Hematopoietic multipotent progenitor cell treated with erythropoietin and hydrocortisone succinate and interleukin-3 and kit ligand, for 15 days (in vitro differentiated cells): ENCODE measurements around the gene POM121L2.

Experiments used
- DNase-seq: peaks from one replicate; pipeline ENCODE4 v3.0.0-alpha.2; 2015; ENCODE audit warnings: low spot score

POM121L2 gene

GRCh38 chr6:27312146-27312949 lies at the start of gene POM121L2:
Gene POM121L2, minus strand, starts transcription at chr6:27312273. Its CDS starts 103 bp downstream, at chr6:27312170.
- peak; percentile 52 for DNase-seq

- DNase-seq: no peak
Measured at GRCh38 chr6:27359231-27359630, 47.2 kb upstream of the POM121L2 start.

- no peak for DNase-seq
Measured at GRCh38 chr6:27358786-27359185, 46.7 kb upstream of the POM121L2 start.

DNA sequence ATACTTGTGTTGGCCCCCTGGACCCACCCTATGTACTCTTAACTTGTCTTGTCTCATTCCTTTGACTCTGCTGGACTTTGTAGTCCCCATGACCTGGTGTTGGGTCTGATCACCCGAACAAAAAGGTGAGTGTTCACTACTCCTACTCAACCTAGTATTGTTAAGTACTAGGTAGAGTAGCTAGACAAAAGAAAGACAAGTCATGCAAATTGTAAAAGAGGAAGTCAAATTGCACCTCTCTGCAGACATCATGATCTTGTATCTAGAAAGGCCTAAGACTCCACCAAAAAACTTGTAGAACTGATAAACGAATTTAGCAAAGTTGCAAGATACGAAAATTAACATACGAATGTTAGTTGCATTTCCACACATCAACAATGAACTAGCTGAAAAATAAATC lies 40.8 kb upstream of the POM121L2 start:
- DNase-seq: no peak

- DNase-seq: no peak
Measured at GRCh38 chr6:27334141-27334540, 22.1 kb upstream of the POM121L2 start.

- DNase-seq: no peak
Measured at GRCh38 chr6:27333642-27334040, 21.6 kb upstream of the POM121L2 start.

DNA sequence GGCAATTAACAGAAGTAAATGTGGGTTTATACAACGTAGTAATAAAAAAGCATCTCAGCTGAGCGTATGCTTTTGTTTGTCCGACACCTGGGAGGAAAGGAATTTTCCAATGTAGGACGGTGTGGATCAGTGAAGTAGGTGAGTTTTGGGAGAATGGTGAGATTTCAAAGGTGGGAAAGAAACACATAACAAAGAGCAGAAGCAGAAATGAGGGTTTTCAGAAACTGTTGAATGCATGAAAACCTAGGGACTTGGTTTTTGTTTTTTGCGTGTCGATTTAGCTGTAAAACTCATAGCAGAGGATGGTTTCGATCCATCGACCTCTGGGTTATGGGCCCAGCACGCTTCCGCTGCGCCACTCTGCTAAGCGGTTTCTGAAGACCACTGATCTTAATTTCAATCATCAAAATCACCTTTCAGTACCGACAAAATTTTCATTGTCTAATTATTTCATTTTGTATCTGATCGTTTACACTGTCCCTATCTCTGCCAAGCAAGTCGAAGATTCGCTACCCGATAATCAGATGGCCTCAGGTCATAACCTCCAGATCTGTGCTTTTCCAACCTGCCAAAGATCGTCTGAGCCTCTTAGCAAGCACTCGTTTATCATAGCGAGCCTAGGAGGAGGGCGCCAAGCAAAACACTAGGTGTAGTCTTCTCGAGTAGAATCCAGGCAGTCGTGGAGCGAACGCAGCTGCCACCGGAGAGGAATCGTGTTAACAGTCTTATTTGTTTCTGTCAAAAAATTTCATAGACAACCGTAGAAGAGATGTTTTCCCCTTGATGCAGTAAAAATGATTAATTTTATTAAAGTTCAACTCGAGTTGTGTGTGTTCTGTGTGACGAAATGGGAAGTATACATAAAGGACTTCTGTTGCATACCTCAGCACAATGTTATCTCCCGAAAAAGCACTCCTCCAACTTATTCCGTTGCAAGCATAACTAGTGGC lies 20.9 kb upstream of the POM121L2 start:
- DNase-seq: no peak

DNA sequence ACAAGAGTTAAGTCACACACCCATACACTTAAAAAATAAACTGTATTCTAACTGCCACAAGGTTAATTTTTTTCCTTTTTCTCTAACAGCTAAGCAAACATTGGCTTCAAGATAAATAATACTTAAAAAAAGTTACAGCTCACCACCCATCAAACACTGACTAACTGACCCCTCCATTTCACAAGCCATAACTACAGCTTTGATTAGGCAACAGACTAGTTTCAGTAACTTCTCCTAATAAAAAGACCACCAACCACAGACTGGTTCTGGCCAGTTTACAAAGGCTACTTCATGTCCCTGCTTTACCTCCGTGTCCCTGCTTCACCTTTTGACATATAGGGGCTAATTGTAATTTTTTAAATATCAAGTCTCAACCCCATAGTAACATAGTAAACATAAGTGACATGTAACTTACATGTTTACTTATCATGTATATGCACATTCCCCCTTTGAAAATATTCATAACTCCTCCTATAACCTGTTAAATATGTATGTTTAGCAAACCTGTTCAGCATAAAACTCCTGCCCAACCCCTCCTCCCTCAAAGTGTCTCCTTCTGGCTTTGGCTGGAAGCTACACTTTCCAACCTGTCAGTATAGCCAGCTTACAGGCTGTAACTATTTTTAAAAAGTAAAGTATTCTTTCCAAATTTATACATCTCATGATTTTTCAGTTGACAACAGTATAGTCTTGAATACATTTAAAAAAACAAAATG lies 15.1 kb upstream of the POM121L2 start:
- DNase-seq: no peak

GRCh38 chr6:27321901-27322300 lies 9.8 kb upstream of the POM121L2 start:
- DNase-seq: no peak

- no peak for DNase-seq
Measured at GRCh38 chr6:27321370-27321769, 9.3 kb upstream of the POM121L2 start.

GRCh38 chr6:27318973-27319372 lies 6.9 kb upstream of the POM121L2 start:
- DNase-seq: no peak

GRCh38 chr6:27314046-27314445 lies 2.0 kb upstream of the POM121L2 start:
- DNase-seq: no peak

- DNase-seq: no peak
Measured at GRCh38 chr6:27312950-27313271, 838 bp upstream of the POM121L2 start.

DNA sequence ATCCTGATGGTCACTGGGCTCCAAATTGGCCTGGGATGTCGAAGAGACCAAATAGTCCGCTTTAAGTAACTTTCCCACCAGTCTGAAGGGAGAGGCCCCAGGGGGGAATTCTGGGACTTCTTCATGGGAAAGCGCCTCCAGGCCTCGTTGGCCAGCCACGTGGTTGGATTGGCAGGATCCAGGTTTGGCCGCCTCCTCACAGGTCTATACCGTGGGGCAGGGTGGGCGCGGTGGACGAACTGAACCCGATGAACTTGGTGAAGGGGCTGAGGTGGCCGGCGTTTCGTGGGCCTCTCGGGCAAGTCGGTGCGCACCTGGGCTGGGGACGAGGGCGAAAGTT lies 297 bp downstream of the POM121L2 start:
- no peak for DNase-seq

- no peak for DNase-seq
Measured at GRCh38 chr6:27303613-27304272, 8.3 kb downstream of the POM121L2 start.

- DNase-seq: no peak
Measured at GRCh38 chr6:27297857-27298730, 14.0 kb downstream of the POM121L2 start.

- no peak for DNase-seq
Measured at GRCh38 chr6:27297484-27297856, 14.6 kb downstream of the POM121L2 start.

DNA sequence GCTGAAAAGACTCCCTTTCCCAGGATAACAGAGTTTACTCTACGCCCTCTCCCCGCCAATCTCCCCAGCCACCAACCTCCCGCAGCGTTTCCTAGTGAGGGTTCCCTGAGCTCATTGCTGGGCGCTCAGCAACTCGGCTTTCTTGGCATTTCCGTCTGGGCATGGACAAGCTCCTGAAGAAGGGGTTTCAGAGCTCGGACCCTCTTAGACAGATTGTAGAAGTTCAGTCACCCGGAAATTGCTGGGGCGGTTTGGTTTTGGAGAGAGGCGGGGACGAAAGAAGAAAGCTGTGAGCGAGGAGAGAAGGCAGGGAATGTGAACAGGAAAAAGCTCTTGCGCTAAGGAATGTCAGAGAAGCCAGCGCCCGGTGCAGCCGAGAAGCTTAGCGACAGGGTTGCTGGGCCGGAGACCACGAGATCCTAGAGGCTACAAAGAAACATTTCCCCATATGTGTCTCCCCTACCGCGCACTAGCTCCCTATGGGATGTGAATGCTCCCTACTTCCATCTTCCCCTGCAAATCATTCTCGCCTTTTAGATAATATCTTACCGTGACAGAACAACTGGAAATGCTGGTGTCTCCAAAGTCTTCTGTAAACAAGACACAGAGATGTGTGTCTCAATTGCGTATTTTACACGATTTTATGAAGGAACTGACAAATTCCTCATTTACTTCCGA lies 15.8 kb downstream of the POM121L2 start:
- DNase-seq: no peak

DNA sequence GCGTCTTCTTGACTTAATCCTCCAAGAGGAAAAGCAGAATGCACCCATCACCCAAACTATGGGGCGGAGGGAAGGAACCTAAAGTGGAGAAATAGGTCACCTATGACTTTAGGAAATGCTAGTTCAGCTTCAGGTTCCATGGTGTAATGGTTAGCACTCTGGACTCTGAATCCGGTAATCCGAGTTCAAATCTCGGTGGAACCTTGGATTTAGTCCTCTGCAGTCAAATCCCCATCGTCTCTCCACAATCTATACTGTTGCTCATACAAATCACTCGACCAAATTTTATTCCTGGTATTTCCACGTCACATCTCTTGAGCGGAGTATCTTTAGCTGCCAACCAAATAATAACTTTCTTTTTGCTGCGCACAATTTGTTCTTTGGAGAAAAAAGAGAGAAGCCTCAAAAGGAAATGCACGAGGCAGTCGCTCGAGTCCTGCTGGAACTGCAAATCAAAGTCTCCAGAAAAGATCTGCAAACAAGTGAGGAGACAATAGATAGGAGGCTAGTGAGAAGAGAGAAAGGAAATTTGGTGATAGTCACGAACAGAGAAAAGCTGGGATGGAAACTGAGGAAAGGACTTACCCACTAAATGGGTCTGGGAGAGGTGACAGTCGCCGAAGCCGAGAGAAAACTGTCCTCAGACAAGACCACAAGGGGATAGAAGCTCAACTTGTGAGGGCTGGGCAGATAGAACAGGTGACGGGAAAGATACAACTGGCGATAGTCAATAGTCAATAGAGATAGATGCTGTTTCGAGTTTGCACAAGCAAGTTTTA lies 16.6 kb downstream of the POM121L2 start:
- no peak for DNase-seq

DNA sequence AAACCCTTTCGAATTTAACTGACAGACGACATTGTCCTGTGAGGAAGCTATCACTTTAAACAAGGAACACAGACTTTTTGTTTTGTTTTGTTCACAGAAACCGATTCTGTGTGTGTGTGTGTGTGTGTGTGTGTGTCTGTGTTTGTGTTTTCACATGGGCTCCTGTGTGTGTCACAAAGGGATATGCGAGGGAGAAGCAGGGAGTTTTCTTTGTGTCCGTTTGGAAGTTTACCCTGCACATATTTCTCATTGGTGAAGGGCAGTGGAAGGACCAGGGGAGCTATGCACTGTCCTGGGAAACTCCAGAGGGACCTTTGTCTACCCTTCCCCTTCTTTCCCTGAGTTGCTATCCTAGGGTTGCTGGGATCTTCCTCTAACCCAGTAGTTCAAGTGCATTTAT lies 17.7 kb downstream of the POM121L2 start:
- DNase-seq: no peak
